DOHH2 (cell line): ENCODE results near the gene AIFM1.
A peak's percentile ranks its signal among the peaks of the same experiment; 100 is the strongest.

Experiments used
- H3F3A ChIP-seq: fragments of 200-600 bp; sonication (generic), shearing (Covaris generic); 2 replicates; pipeline ENCODE4 v1.6.0; 2016; ENCODE audit warnings: antibody characterized with exemption, mild to moderate bottlenecking; ENCODE audit not compliant: control insufficient read depth, insufficient read depth
- H3K27ac ChIP-seq: fragments of 200-600 bp; sonication (generic); 2 replicates; pipeline ENCODE4 v1.5.1; 2014; ENCODE audit warnings: low read depth, mild to moderate bottlenecking, low read length, moderate library complexity
- H3K27me3 ChIP-seq: fragments of 200-600 bp; sonication (generic); 2 replicates; pipeline ENCODE4 v1.6.1; 2014; ENCODE audit warnings: mild to moderate bottlenecking, low read length, mixed read lengths; ENCODE audit not compliant: control insufficient read depth
- H3K36me3 ChIP-seq: fragments of 200-600 bp; sonication (generic); 2 replicates; pipeline ENCODE4 v1.6.1; 2014; ENCODE audit warnings: mild to moderate bottlenecking, low read length, moderate library complexity, mixed read lengths; ENCODE audit not compliant: control insufficient read depth
- H3K4me1 ChIP-seq: fragments of 200-600 bp; sonication (generic); 2 replicates; pipeline ENCODE4 v1.6.1; 2014; ENCODE audit warnings: mild to moderate bottlenecking, low read length, mixed read lengths; ENCODE audit not compliant: control insufficient read depth
- H3K4me2 ChIP-seq: fragments of 200-600 bp; sonication (generic); 2 replicates; pipeline ENCODE4 v1.6.0; 2014; ENCODE audit warnings: mild to moderate bottlenecking, low read length, moderate library complexity
- H3K4me3 ChIP-seq: fragments of 200-600 bp; sonication (generic); 2 replicates; pipeline ENCODE4 v1.5.1; 2014; ENCODE audit warnings: mild to moderate bottlenecking, low read length, mixed read lengths
- H3K79me2 ChIP-seq: fragments of 200-600 bp; sonication (generic); 2 replicates; pipeline ENCODE4 v1.6.1; 2014; ENCODE audit warnings: mild to moderate bottlenecking, low read length, mixed read lengths; ENCODE audit not compliant: control insufficient read depth
- H3K9me2 ChIP-seq: fragments of 200-600 bp; sonication (generic); replicated peaks from 2 replicates; pipeline ENCODE4 v1.6.1; 2014; ENCODE audit warnings: mild to moderate bottlenecking, low read length, mixed read lengths; ENCODE audit not compliant: control insufficient read depth
- H3K9me3 ChIP-seq: fragments of 200-600 bp; sonication (generic); 2 replicates; pipeline ENCODE4 v1.6.1; 2014; ENCODE audit warnings: antibody characterized with exemption, low read length, mixed read lengths; ENCODE audit not compliant: control insufficient read depth, insufficient read depth
- H4K20me1 ChIP-seq: fragments of 200-600 bp; sonication (generic); 2 replicates; pipeline ENCODE4 v1.6.0; 2014; ENCODE audit warnings: low read depth, mild to moderate bottlenecking, antibody characterized with exemption, low read length, moderate library complexity; ENCODE audit not compliant: control insufficient read depth, insufficient read depth
- CTCF ChIP-seq: fragments of 200-600 bp; sonication (generic); IDR thresholded peaks from one replicate; pipeline ENCODE4 v1.5.1; 2014; ENCODE audit warnings: antibody characterized with exemption, mild to moderate bottlenecking, low read depth, low read length; ENCODE audit not compliant: poor library complexity, severe bottlenecking
- EZH2phosphoT487 ChIP-seq: fragments of 200-600 bp; sonication (generic); IDR thresholded peaks from 2 replicates; pipeline ENCODE4 v1.6.1; 2017; ENCODE audit warnings: borderline replicate concordance, mild to moderate bottlenecking, antibody characterized with exemption, low read length, moderate library complexity, mixed read lengths

The AIFM1 gene

GRCh38 chrX:130166503-130166777 lies 799 bp upstream of the AIFM1 start:
- Histone ChIP-seq H3F3A (no peaks in the 10 kb centered on the region), H3K9me3 (no peaks in the 10 kb centered on the region), H3K4me1 (peaks cover 40% of the 10 kb centered on the region), H3K79me2 (peaks cover 64% of the 10 kb centered on the region), H3K27me3 (no peaks in the 10 kb centered on the region), H4K20me1 (no peaks in the 10 kb centered on the region), H3K4me2 (peak overlapping the region; percentile 86), H3K9me2 (no peaks in the 10 kb centered on the region), H3K36me3 (peaks cover 4% of the 10 kb centered on the region; the same call in 1 of the 2 replicates), H3K27ac (peak overlapping the region; percentile 86), H3K4me3 (peak overlapping the region; percentile 81)
- TF ChIP-seq CTCF (no peak), EZH2phosphoT487 (no peak)

- Histone ChIP-seq H3F3A (no peaks in the 10 kb centered on the region), H3K27me3 (no peaks in the 10 kb centered on the region), H3K4me2 (peak overlapping the region; percentile 86), H3K4me1 (peaks cover 35% of the 10 kb centered on the region), H3K9me2 (no peaks in the 10 kb centered on the region), H3K9me3 (no peaks in the 10 kb centered on the region), H3K36me3 (no peaks in the 10 kb centered on the region), H3K79me2 (peaks cover 67% of the 10 kb centered on the region), H3K4me3 (peak overlapping the region; percentile 81), H3K27ac (peak overlapping the region; percentile 86), H4K20me1 (no peaks in the 10 kb centered on the region)
- TF ChIP-seq EZH2phosphoT487, result no peak
- no peak for TF ChIP-seq CTCF
Observed at GRCh38 chrX:130165181-130165702, 399 bp downstream of the AIFM1 start.

GRCh38 chrX:130163398-130163797 lies 2.2 kb downstream of the AIFM1 start:
- TF ChIP-seq EZH2phosphoT487 (no peak), CTCF (no peak)
- peaks cover 24% of the 10 kb centered on the region for H3K4me1 ChIP-seq
- peak overlapping the region; percentile 10; the same call in 1 of the 2 replicates for H3K4me2 ChIP-seq
- no peak overlapping the region for H3K27ac ChIP-seq
- no peak overlapping the region for H3K4me3 ChIP-seq
- peaks cover 79% of the 10 kb centered on the region for H3K79me2 ChIP-seq
- no peaks in the 10 kb centered on the region for H3K9me2 ChIP-seq
- no peaks in the 10 kb centered on the region for H4K20me1 ChIP-seq
- H3K36me3 ChIP-seq, result no peaks in the 10 kb centered on the region
- H3K27me3 ChIP-seq, result no peaks in the 10 kb centered on the region
- H3K9me3 ChIP-seq, result no peaks in the 10 kb centered on the region
- no peaks in the 10 kb centered on the region for H3F3A ChIP-seq
